GM21717 (cell line): ENCODE measurements around the gene HERPUD1.
"Not testable (repeated sequence)": the region's sequence is repeated elsewhere in the genome, so short reads cannot be mapped to it uniquely, and the experiment has no call there.

Experiments
- ATAC-seq: cut with Tn5 transposase; IDR thresholded peaks from one replicate; pipeline ENCODE4 v1.9.1; 2021; ENCODE audit warnings: mild to moderate bottlenecking, moderate library complexity; ENCODE audit not compliant: unreplicated experiment

Gene HERPUD1, protein sequence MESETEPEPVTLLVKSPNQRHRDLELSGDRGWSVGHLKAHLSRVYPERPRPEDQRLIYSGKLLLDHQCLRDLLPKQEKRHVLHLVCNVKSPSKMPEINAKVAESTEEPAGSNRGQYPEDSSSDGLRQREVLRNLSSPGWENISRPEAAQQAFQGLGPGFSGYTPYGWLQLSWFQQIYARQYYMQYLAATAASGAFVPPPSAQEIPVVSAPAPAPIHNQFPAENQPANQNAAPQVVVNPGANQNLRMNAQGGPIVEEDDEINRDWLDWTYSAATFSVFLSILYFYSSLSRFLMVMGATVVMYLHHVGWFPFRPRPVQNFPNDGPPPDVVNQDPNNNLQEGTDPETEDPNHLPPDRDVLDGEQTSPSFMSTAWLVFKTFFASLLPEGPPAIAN

DNA sequence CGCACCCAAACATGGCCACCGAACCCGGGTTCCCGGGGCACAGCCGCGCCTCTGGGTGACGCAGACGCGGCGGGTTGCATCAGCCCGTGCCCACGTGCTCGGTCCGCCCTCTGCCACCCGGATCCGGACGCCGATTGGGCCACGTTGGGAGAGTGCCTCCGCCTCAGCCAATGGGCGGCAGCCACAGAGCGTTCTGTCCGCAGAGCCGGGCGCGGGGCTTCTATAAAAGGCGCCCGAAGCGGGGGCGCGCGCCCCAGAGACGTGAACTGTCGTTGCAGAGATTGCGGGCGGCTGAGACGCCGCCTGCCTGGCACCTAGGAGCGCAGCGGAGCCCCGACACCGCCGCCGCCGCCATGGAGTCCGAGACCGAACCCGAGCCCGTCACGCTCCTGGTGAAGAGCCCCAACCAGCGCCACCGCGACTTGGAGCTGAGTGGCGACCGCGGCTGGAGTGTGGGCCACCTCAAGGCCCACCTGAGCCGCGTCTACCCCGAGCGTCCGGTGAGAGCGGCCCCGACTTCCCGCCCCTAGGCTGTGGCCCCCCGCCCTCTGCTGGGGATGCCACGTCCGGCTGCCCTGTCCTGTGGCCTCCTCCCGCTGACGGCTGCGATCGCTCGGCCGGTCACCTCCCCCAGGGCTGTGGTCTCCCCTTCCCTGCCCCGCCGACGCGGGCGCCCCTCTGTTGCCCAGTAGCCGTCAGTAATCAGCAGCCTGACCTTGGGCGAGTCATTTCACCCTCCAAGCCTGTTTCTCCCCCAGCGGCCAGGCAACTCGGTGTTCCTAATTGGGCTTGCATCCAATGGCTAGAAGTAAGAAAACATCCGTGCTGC, at the start of gene HERPUD1:
Gene HERPUD1 (plus strand): TSS at position 251 of the 829 bp plus-strand sequence. CDS start 103 bp downstream, at position 354.
- peak; percentile 85 for ATAC-seq

DNA sequence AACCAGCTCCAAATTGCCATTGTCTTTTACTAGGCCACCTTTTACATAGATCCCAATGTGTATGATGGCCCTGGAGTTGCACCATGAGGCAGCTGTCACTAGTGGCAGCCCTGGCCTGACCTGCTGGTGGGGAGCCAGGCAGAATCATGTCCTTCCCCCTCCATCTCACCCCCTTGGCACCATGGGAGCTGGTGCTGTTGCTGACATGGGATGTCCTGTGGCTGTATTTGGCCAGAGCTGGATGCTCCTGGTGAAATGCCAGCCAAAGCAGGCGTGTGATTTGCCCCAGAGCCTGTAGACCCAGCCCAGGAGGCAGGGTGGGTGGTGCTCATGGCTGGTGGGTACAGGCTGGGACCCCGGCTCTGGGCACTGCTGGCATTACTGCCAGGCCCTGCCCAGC, 48.4 kb upstream of the HERPUD1 start:
- no peak for ATAC-seq

DNA sequence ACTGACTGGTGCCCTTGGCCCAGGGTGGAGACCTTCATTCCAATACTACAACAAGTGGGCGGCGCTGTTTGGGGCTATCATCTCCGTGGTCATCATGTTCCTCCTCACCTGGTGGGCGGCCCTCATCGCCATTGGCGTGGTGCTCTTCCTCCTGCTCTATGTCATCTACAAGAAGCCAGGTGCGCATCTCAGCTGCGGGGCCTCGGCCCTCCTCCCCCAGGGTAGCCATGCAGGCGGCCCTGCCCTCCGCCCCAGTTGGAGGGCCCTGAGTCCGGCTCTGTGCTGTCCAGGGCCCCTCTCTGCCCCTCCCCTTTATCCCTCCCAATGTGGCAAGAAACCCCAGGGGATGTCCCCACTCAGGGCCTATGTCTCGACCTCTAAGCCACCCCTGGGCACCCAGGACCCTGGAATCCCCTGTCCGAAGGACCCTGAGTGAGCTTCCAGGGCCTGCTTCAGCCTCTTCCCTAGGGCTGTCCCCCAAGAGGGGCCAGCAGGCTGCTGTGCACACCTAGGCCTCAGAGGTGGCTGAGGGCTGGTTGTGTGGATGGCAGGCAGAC, 47.8 kb upstream of the HERPUD1 start:
- ATAC-seq: no peak

DNA sequence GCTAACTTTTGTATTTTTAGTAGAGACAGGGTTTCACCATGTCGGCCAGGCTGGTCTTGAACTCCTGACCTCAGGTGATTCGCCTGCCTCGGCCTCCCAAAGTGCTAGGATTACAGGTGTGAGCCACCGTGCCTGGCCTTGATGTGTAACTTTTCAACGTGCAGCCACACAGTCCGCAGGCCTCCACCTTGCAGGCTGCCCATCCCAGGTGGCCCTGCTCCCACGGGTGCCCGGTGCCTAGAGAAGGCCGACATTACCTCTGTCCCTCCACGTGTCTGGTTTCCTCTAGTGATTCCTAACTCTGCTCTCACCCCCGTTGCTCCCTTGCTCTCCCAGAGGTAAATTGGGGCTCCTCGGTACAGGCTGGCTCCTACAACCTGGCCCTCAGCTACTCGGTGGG, 47.0 kb upstream of the HERPUD1 start:
- not testable (repeated sequence) for ATAC-seq

DNA sequence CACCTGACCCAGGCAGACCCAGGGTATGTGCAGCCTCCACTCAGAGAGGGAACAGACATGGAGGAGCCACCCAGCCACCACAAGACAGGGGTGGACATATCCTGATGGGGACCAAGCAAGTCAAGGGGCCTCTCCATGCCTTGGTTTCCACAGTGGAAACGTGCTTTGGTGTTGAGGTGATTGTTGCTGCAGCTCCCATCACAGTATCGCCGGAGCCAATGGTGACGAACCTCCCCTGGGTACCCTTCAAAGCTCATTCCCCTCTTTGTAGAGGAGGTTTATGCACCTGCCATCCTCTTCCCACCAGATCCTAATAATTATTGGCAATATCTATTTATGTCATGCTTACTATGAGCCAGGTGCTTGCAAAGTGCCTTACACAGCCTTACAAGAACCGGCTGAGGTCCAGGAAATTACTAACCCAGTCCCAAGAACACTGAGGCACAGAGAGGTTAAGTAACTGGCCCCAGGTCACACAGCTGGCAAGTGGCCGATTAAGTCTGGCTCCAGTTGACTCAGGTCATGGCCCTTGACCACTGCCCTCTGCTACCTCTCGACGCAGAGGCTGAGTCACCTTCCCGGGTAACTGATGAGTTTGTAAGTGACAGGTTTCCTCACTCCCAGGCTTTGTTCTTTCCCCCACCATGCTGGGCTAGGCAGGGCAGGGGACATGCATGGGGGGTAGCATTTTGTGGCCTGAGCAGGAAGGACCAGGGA, 46.3 kb upstream of the HERPUD1 start:
- ATAC-seq: no peak

DNA sequence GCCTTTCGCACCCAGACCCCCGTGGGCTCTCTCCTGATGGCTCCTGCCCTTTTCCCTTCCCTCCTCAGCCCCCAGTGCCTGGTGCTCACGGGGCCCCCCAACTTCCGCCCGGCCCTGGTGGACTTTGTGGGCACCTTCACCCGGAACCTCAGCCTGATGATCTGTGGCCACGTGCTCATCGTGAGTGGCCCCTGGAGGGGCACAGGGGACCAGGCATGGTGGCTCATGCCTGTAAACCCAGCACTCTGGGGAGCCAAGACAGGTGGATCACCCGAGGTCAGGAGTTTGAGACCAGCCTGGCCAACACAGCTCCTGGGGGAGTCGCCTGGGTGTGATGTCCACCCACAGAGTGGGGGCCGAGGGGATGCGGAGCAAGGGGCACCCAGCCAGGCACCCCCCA, 45.6 kb upstream of the HERPUD1 start:
- no peak for ATAC-seq

DNA sequence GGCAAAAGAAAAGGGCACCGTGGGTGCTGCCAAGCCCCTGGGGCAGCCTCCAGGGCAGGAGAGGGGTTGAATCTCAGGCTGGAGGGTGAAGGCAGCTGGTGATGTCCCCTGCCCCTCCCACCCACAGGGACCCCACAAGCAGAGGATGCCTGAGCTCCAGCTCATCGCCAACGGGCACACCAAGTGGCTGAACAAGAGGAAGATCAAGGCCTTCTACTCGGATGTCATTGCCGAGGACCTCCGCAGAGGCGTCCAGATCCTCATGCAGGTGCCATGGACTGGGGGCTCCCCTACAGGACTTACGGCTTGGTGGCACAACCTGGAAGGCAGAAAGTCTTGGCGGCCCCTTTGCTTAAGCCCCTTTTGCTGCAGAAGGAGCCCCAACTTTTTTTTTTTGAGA, 45.1 kb upstream of the HERPUD1 start:
- no peak for ATAC-seq

DNA sequence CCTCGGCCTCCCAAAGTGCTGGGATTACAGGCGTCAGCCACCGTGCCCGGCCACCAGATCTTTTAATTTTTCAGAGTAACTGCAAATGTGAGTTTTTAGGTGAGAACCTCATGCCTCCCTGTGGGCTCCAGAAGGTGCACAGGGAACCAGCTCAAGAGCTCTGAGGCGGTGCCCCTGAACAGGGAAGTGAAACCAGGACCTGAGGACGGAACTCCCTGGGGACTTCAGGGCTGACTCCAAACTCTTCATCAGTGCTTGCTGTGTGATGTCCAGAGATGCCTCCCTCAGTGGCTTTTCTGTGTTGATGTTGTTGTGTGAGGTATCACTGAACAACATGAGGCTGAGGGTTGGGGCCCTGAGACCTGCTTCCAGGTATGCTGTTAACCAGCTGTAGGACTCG, 43.1 kb upstream of the HERPUD1 start:
- peak; percentile 93 for ATAC-seq

DNA sequence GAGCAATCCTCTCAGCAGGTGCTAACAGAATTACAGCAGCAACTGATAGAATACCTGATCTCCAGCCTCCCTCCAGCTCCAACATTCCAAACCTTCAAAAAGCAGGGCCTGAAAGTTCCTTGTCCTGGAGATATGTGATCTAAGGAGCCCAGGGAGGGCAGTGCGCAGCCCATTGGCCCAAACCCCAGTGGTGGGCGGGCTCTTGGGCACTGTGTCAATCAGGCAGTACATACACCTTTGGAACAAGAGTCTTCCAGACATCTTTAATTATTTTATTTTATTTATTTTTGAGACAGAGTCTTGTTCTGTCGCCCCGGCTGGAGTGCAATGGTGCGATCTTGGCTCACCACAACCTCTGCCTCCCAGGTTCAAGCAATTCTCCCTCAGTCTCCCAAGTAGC, 42.7 kb upstream of the HERPUD1 start:
- ATAC-seq: no peak

DNA sequence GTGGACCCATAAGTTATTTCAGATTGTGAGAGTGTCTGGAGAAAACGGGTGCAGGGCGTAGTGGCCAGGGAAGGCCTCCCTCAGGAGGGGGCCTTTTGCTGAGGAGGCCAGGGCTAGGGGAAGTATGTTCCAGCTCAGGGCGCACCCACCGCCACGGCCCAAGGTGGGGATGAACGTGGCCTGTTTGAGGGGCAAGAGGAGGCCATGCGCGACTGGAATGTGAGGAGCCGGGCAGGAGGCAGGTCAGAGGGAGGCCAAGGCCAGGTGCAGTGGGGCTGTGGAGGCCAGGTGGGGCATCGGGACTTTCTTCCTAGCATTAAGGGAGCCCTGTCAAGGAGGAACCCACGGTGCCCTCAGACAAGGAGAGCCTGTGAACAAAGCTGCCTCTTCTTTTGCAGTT, 40.3 kb upstream of the HERPUD1 start:
- no peak for ATAC-seq

DNA sequence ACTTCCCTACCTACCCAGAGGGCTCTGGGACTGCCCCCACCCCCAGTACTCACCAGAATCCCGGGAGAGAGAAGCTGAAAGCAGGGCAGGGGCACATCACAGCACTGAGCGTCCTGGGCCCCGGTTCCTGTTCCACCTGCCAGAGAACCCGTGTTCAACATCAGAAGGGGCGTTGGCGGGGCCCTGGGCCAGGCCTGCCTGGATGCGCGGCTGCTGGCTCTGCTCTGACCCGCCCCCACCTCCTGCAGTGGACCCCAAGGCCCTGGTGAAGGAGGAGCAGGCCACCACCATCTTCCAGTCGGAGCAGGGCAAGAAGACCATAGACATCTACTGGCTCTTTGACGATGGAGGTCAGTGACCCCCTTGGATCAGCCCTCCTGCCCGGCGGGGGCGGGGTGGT, 39.2 kb upstream of the HERPUD1 start:
- no peak for ATAC-seq

DNA sequence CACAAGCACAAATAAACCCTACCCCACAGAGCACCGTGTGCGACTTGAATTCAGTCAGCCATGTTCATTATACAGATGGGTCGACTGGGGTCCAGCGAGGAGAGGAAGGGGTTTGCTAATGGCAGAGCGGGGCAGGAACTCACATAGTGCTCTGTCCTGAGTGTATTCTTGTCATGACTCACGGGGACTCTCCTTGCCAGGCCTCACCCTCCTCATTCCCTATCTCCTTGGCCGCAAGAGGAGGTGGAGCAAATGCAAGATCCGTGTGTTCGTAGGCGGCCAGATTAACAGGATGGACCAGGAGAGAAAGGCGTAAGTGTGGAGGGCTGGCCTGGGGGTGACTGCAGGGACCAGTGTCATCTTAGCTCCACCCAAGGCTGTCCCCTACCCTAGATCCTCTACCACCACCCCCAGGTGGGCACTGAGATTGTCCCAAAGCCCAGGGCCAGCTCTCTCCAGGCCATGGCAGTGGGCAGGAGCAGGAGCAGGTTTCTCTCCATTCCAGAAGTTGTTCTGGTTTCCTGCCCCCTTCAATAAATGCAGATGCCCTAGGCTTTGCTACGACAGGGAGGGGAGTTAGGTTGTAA, 37.5 kb upstream of the HERPUD1 start:
- no peak for ATAC-seq

DNA sequence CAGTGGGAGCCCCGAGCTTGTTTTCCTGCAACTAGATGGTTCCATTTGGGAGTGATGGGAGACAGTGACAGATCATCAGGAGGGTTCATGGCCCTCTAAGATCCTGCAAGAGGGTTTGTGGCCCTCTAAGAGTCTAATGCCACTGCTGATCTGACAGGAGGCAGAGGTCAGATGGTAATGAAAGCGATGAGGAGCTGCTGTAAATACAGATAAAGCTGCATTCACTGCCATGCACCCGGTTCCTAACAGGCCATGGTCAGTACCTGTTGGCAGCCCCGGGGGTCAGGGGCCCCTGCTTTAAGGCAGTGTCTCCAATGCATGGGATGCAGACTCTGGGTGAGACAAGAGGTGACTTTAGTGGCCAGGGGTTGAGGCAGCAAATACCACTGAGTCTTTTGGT, 36.1 kb upstream of the HERPUD1 start:
- ATAC-seq: no peak

DNA sequence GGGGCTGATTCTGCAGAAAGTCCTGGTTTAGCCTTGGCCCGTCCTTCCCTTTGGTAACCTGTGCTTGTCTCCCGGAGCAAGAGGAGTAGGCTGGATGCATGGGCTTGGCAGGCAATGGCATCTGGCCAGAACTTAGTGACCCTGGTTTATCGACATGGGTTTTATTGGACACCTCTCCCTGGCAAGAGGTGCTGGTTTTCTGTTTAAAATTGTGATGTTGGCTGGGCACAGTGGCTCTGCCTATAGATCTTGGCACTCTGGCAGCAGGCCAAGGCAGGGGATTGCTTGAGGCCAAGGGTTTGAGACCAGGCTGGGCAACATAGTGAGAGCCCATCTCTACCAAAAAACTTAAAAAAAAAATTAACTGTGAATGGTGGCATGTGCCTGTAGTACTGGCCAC, 35.7 kb upstream of the HERPUD1 start:
- no peak for ATAC-seq

DNA sequence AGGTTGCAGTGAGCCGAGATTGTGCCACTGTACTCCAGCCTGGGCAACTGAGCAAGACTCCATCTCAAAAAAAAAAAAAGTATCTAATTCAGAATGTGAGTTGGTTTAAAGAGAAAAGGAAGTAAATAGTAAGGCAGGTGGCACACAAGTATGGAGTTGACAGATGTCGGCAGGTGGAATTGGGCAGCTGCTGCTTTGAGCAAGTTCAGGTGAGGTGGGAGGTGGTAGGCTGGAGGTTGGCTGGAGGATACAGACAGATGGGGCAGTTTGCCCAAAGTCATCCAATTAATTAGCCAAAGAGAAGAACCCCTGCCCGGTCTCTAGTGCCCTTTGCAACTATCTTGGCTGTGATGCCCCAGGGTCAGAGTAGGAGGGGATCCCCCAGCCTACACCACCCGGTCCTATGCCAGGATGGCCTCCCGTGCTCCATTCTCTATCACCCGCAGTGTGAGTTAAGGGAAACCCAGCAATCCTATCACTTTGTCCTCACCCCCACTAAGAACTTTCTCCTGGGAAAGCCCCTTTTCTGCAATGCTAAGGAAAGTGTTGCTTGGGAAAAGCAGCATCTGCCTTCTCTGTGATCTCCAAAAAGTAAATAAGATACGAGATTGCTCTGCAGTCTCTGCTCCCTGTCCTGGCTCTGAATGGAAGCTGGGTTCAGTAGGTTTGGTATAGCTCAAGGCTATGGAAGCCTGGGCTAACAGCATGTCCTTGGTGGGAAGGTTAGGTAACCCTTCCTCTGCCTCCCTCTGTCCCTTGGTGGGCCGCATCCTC, 34.7 kb upstream of the HERPUD1 start:
- ATAC-seq: no peak

DNA sequence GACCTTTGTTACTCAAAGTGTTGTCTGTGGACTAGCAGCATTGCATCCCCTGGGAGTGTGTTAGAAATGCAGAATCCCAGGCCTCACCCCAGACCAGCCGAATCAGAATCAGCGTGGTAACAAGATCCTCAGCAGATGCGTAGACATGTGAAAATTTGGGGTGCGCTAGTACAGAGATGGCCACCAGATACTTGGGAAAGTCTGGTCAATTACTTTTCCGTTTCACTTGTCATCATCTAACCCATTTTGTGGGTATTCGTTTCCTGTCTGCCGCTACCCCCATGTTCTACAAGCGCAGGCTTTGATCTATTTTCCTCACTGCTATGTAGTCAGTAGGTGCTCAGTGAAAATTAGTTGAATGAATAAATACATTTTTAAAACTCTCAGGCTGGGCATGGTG, 33.1 kb upstream of the HERPUD1 start:
- ATAC-seq: peak; percentile 65

DNA sequence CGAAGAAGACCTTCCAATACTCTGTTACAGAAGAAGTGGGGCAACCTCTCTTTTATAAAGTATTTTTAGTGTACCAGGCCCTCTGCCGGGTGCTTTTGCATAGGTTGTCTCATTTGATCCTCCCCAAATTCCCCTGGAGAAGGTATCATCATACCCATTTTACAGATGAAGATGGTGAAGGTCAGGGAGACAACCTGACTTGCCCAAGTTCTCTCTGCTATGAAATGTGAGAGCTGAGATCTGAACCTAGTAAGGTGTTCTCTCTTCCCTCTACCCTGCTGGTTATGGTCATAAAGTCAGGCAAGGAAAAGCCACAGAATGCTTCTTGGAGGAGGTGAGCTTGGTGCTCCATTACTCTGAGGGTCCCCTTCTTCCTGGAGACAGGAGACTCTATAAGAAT, 28.1 kb upstream of the HERPUD1 start:
- no peak for ATAC-seq

DNA sequence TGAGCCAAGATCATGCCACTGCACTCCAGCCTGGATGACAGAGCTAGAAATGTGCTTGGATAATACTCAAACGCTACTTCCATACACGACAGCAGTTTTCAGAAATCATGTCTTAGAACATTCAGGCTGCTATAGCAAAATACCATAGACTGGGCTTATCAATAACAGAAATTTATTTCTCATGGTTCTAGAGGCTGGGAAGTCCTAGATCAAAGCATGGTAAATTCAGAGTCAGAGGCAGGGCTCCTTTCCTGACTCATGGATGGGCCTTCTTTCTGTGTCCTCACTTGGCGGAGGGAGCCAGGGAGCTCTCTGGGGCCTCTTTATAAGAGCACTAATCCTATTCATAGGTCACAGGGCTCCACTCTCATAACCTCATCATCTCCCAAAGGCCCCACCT, 24.5 kb upstream of the HERPUD1 start:
- no peak for ATAC-seq

DNA sequence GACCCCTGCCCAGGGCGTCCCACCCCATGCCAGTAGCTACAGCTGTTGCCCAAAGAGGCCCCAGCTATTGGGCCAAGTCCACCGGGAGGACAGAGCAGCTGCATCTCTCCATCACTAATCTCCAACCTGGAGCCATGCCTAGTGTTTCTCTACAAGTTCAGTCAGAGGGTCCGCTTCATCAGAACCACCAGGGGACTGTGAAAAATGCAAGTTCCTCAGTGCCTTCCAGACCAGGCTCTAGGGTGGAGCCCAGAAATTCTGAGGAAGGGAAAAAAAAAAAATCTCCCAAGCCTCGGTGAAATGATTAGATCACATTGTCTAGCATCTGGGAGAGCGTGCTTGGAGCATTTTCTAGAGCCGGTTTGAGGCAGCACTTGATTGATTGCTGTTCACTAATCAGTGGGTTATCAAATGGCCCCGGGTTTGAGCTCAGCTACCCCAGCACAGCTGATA, 22.4 kb upstream of the HERPUD1 start:
- ATAC-seq: no peak

DNA sequence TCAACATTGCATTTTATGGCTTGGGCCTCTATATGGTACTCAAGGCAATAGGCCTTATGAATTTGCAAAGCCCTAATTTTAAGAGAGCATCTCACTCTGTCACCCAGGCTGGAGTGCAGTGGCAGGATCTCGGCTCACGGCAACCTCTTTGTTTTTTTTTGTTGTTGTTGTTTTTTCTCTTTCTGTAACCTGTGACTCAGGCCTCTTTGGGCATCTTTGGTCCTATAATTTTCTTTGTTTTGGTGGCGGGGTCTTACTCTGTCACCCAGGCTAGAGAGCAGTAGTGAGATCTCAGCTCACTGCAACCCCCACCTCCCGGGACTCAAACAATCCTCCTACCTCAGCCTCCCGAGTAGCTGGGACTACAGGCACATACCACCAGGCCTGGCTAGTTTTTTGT, 21.8 kb upstream of the HERPUD1 start:
- no peak for ATAC-seq
